Lower leg skin (tissue), 3 donors: ENCODE results near the gene EMP2.

Experiments used
- POLR2A ChIP-seq, 2 donors: fragments of 450-650 bp; IDR thresholded peaks; one replicate each; pipeline ENCODE4 v1.6.1; 2016 to 2017; ENCODE audit warnings: antibody characterized with exemption in 2 of 2, mild to moderate bottlenecking in 1 of 2, moderate library complexity in 1 of 2
- TF ChIP-seq, protein P1 (sequence below), 3 donors: fragments of 450-650 bp; IDR thresholded peaks; one replicate each; pipeline ENCODE4 v1.5.1; 2016; ENCODE audit warnings: antibody characterized with exemption in 3 of 3, mild to moderate bottlenecking in 3 of 3, moderate library complexity in 2 of 3

DNA sequence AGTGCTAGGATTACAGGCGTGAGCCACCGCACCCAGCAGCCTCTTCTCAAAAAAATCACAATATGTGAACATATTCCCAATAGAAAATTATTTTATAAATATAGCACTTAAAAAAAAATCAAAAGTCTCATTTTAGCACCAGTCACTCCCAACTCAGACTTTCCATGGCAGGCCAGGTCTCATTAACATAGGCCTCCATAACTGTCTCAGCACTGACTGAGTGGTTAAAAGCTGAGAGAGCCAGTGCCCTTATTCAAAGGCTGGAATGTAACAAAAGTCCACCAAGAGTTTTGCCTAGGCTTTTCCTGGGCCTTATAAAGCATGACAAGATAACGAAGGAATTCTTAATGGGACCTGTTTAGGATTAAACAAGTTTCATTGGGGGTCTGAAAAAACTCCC is 79.8 kb downstream of the EMP2 start:
- TF ChIP-seq, protein P1, sequence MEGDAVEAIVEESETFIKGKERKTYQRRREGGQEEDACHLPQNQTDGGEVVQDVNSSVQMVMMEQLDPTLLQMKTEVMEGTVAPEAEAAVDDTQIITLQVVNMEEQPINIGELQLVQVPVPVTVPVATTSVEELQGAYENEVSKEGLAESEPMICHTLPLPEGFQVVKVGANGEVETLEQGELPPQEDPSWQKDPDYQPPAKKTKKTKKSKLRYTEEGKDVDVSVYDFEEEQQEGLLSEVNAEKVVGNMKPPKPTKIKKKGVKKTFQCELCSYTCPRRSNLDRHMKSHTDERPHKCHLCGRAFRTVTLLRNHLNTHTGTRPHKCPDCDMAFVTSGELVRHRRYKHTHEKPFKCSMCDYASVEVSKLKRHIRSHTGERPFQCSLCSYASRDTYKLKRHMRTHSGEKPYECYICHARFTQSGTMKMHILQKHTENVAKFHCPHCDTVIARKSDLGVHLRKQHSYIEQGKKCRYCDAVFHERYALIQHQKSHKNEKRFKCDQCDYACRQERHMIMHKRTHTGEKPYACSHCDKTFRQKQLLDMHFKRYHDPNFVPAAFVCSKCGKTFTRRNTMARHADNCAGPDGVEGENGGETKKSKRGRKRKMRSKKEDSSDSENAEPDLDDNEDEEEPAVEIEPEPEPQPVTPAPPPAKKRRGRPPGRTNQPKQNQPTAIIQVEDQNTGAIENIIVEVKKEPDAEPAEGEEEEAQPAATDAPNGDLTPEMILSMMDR (IDR thresholded peaks at IDR 0.05) = no peak
- no peak for TF ChIP-seq POLR2A (IDR thresholded peaks at IDR 0.05)
